GM21423 (cell line): Measurements from ENCODE around the gene TM7SF3.

Experiments used
- ATAC-seq: cut with Tn5 transposase; IDR thresholded peaks from one replicate; pipeline ENCODE4 v1.9.1; 2021; ENCODE audit warnings: mild to moderate bottlenecking, moderate library complexity; ENCODE audit not compliant: unreplicated experiment

TM7SF3 gene

GRCh38 chr12:27015730-27016076, 1.5 kb upstream of the TM7SF3 start:
- no peak for ATAC-seq

GRCh38 chr12:27014859-27015729, 910 bp upstream of the TM7SF3 start:
- ATAC-seq, result no peak

GRCh38 chr12:27013611-27014084, 536 bp downstream of the TM7SF3 start:
- ATAC-seq, result peak; percentile 23

- no peak for ATAC-seq
These were observed 1.3 kb downstream of the TM7SF3 start for GRCh38 chr12:27012982-27013255.

GRCh38 chr12:27012239-27012981, 1.8 kb downstream of the TM7SF3 start:
- no peak for ATAC-seq

GRCh38 chr12:27009881-27010301, 4.3 kb downstream of the TM7SF3 start:
- ATAC-seq, result no peak

- no peak for ATAC-seq
These were observed 6.1 kb downstream of the TM7SF3 start for GRCh38 chr12:27008081-27008480.

- no peak for ATAC-seq
These were observed 7.3 kb downstream of the TM7SF3 start for GRCh38 chr12:27006797-27007467.

- no peak for ATAC-seq
These were observed 8.7 kb downstream of the TM7SF3 start for GRCh38 chr12:27005495-27005894.

GRCh38 chr12:27003421-27004381, 10.5 kb downstream of the TM7SF3 start:
- no peak for ATAC-seq

- ATAC-seq, result no peak
These were observed 12.0 kb downstream of the TM7SF3 start for GRCh38 chr12:27002141-27002540.

GRCh38 chr12:27001663-27002062, 12.5 kb downstream of the TM7SF3 start:
- no peak for ATAC-seq

- ATAC-seq, result no peak
These were observed 13.2 kb downstream of the TM7SF3 start for GRCh38 chr12:27000961-27001360.

GRCh38 chr12:26997003-26997402, 17.2 kb downstream of the TM7SF3 start:
- no peak for ATAC-seq

GRCh38 chr12:26995706-26996105, 18.5 kb downstream of the TM7SF3 start:
- no peak for ATAC-seq

GRCh38 chr12:26994109-26994508, 20.1 kb downstream of the TM7SF3 start:
- ATAC-seq, result no peak

GRCh38 chr12:26991826-26992225, 22.4 kb downstream of the TM7SF3 start:
- no peak for ATAC-seq

GRCh38 chr12:26989873-26990272, 24.3 kb downstream of the TM7SF3 start:
- no peak for ATAC-seq

- ATAC-seq, result no peak
These were observed 25.5 kb downstream of the TM7SF3 start for GRCh38 chr12:26988703-26989102.

GRCh38 chr12:26987634-26988424, 26.4 kb downstream of the TM7SF3 start:
- no peak for ATAC-seq
